ENCODE measurements around the gene ALG10B. TPM values are rescaled to one million over a fixed set of nuclear protein-coding genes. Genes with fewer than 3 reads are reported as not detected.
"Not testable (repeated sequence)": the region's sequence is repeated elsewhere in the genome, so short reads cannot be mapped to it uniquely, and the experiment has no call there.

ALG10B gene
- total RNA-seq, 3 donors from 2014 or later (not counting 1 experiment from before 2014, with no cell fraction given), result 7.5 to 11.6 (median 8.0) TPM

GRCh38 chr12:38321966-38322365 is 5.4 kb downstream of the ALG10B start:
- not testable (repeated sequence) for ATAC-seq

GRCh38 chr12:38324912-38325311 is 8.3 kb downstream of the ALG10B start:
- intact Hi-C loops (cut with micrococcal nuclease), result no loop called here
- no peak for DNase-seq
- H3K36me3 Mint-ChIP-seq, result no peaks in the 10 kb centered on the region
- H3K27me3 Mint-ChIP-seq (ENCODE audit: low read depth in 2 of 2), result no peaks in the 10 kb centered on the region
- no peak overlapping the region for H3K4me3 Mint-ChIP-seq
- peaks cover 0 to 5% of the 10 kb centered on the region in 2 donors for H3K4me1 Mint-ChIP-seq
- H3K9me3 Mint-ChIP-seq, result no peaks in the 10 kb centered on the region
- Histone ChIP-seq H3K4me1 (ENCODE audit: control insufficient read depth, insufficient read depth, low read length) (no peaks in the 10 kb centered on the region), H3K4me3 (ENCODE audit: low read length) (no peak overlapping the region), H3K27me3 (ENCODE audit: control insufficient read depth, insufficient read depth, low read length) (no peaks in the 10 kb centered on the region), H3K9me3 (ENCODE audit: control insufficient read depth, insufficient read depth, low read length) (no peaks in the 10 kb centered on the region), H3K36me3 (ENCODE audit: control insufficient read depth, insufficient read depth, low read length) (no peaks in the 10 kb centered on the region), H3K27ac (ENCODE audit: low read length) (no peak overlapping the region)
- 87% methylated on average over 2 of the region's 2 CpGs for WGBS (ENCODE audit: insufficient coverage)
- no peak for ATAC-seq
- H3K27ac Mint-ChIP-seq, result no peak overlapping the region
- TF ChIP-seq CTCF (IDR thresholded peaks at IDR 0.05), result no peak

More at GRCh38 chr12:38321966-38322365, 5.4 kb downstream of the ALG10B start:
- H3K4me1 ChIP-seq (ENCODE audit: control insufficient read depth, insufficient read depth, low read length); DNase-seq; intact Hi-C loops (cut with micrococcal nuclease); H3K9me3 ChIP-seq (ENCODE audit: control insufficient read depth, insufficient read depth, low read length); H3K36me3 ChIP-seq (ENCODE audit: control insufficient read depth, insufficient read depth, low read length); H3K4me3 ChIP-seq (ENCODE audit: low read length); H3K9me3 Mint-ChIP-seq; H3K27me3 ChIP-seq (ENCODE audit: control insufficient read depth, insufficient read depth, low read length); H3K36me3 Mint-ChIP-seq; H3K27ac Mint-ChIP-seq; H3K27ac ChIP-seq (ENCODE audit: low read length); H3K27me3 Mint-ChIP-seq (ENCODE audit: low read depth in 2 of 2); H3K4me3 Mint-ChIP-seq: not testable (repeated sequence)
- peaks cover 13% of the 10 kb centered on the region in 2 donors for H3K4me1 Mint-ChIP-seq
- no CpG with 5 or more reads among the region's 2 CpGs for WGBS (ENCODE audit: insufficient coverage)

GRCh38 chr12:38327356-38327755 is 10.8 kb downstream of the ALG10B start:
- intact Hi-C loops (cut with micrococcal nuclease), result no loop called here
- H3K27ac ChIP-seq (ENCODE audit: low read length), result no peak overlapping the region
- H3K4me1 Mint-ChIP-seq, result peaks cover 0 to 6% of the 10 kb centered on the region in 2 donors
- TF ChIP-seq CTCF (IDR thresholded peaks at IDR 0.05), result no peak
- no peaks in the 10 kb centered on the region for H3K27me3 Mint-ChIP-seq (ENCODE audit: low read depth in 2 of 2)
- 100% methylated on average over 2 of the region's 3 CpGs for WGBS (ENCODE audit: insufficient coverage)
- ATAC-seq (no peak), DNase-seq (no peak)
- H3K4me3 ChIP-seq (ENCODE audit: low read length), result no peak overlapping the region
- no peaks in the 10 kb centered on the region for H3K27me3 ChIP-seq (ENCODE audit: control insufficient read depth, insufficient read depth, low read length)
- no peaks in the 10 kb centered on the region for H3K36me3 Mint-ChIP-seq
- no peak overlapping the region for H3K27ac Mint-ChIP-seq
- H3K4me1 ChIP-seq (ENCODE audit: control insufficient read depth, insufficient read depth, low read length), result no peaks in the 10 kb centered on the region
- no peaks in the 10 kb centered on the region for H3K36me3 ChIP-seq (ENCODE audit: control insufficient read depth, insufficient read depth, low read length)
- no peaks in the 10 kb centered on the region for H3K9me3 ChIP-seq (ENCODE audit: control insufficient read depth, insufficient read depth, low read length)
- no peaks in the 10 kb centered on the region for H3K9me3 Mint-ChIP-seq
- H3K4me3 Mint-ChIP-seq, result no peak overlapping the region

- no peaks in the 10 kb centered on the region for H3K9me3 Mint-ChIP-seq
- H3K36me3 Mint-ChIP-seq, result no peaks in the 10 kb centered on the region
- Histone ChIP-seq H3K36me3 (ENCODE audit: control insufficient read depth, insufficient read depth, low read length) (no peaks in the 10 kb centered on the region), H3K4me3 (ENCODE audit: low read length) (no peak overlapping the region), H3K9me3 (ENCODE audit: control insufficient read depth, insufficient read depth, low read length) (no peaks in the 10 kb centered on the region), H3K27me3 (ENCODE audit: control insufficient read depth, insufficient read depth, low read length) (no peaks in the 10 kb centered on the region), H3K4me1 (ENCODE audit: control insufficient read depth, insufficient read depth, low read length) (no peaks in the 10 kb centered on the region), H3K27ac (ENCODE audit: low read length) (no peak overlapping the region)
- H3K4me3 Mint-ChIP-seq, result no peak overlapping the region
- intact Hi-C loops (cut with micrococcal nuclease), result loop anchor here (2.0 kb wide), 1 partner anchor 774 kb away; no protein-coding TSS in a partner anchor
- H3K27me3 Mint-ChIP-seq (ENCODE audit: low read depth in 2 of 2), result no peaks in the 10 kb centered on the region
- ATAC-seq (peak in 2 of 3 donors; percentile 54 to 61), DNase-seq (peak in 1 of 2 donors; percentile 67)
- H3K4me1 Mint-ChIP-seq, result peaks cover 0 to 6% of the 10 kb centered on the region in 2 donors
- WGBS (ENCODE audit: insufficient coverage), result no CpG with 5 or more reads among the region's 6 CpGs
- TF ChIP-seq CTCF (IDR thresholded peaks at IDR 0.05), result peak; percentile 90
- H3K27ac Mint-ChIP-seq, result no peak overlapping the region
Measured at GRCh38 chr12:38328306-38328895, 11.8 kb downstream of the ALG10B start.

GRCh38 chr12:38330414-38330813 is 13.8 kb downstream of the ALG10B start:
- intact Hi-C loops (cut with micrococcal nuclease); H3K4me3 Mint-ChIP-seq; H3K9me3 ChIP-seq (ENCODE audit: control insufficient read depth, insufficient read depth, low read length); H3K27ac ChIP-seq (ENCODE audit: low read length); H3K36me3 Mint-ChIP-seq; H3K4me1 ChIP-seq (ENCODE audit: control insufficient read depth, insufficient read depth, low read length); H3K4me3 ChIP-seq (ENCODE audit: low read length); H3K9me3 Mint-ChIP-seq; DNase-seq; H3K27me3 Mint-ChIP-seq (ENCODE audit: low read depth in 2 of 2); H3K27ac Mint-ChIP-seq; H3K4me1 Mint-ChIP-seq; H3K27me3 ChIP-seq (ENCODE audit: control insufficient read depth, insufficient read depth, low read length); ATAC-seq; H3K36me3 ChIP-seq (ENCODE audit: control insufficient read depth, insufficient read depth, low read length): not testable (repeated sequence)
- WGBS (ENCODE audit: insufficient coverage), result 92% methylated on average over 24 of the region's 30 CpGs
